Fibroblast of lung (primary cell): ENCODE results near the gene EXOC2.

Experiments
- EZH2 ChIP-seq: IDR thresholded peaks from 2 replicates; pipeline ENCODE4 v1.5.1; 2012; ENCODE audit warnings: low read length, control low read depth, mild to moderate bottlenecking; ENCODE audit errors: missing control alignments
- TF ChIP-seq, protein P1 (sequence below), 2 donors: IDR thresholded peaks in 1 of 2; conservative IDR thresholded peaks in 1 of 2; 1 replicate in 1 of 2; 2 replicates in 1 of 2; pipeline ENCODE4 v1.5.1; 2011 to 2012; ENCODE audit warnings: low read length in 2 of 2, control low read depth in 1 of 2, inconsistent platforms in 1 of 2, low read depth in 1 of 2, mild to moderate bottlenecking in 1 of 2

DNA sequence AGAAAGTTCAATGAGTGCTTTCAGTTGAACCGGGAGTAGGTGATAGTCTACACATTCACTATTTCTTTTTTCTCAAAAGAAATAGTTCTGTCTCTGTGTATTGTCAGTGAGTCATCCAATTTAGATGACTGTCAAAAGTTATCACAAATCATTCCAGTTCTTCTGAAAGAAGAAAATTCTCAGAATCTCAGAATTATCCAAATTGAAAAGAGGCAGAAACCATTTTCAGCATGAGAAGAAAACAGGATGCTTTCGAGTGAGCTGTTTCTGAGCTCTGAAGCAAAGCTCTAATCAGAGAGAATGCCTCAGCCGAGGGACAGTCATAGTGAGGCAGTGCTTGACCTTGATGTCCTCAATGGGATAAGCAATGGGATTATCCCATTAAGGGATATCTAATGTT, 134.0 kb downstream of the EXOC2 start:
- TF ChIP-seq, protein P1, sequence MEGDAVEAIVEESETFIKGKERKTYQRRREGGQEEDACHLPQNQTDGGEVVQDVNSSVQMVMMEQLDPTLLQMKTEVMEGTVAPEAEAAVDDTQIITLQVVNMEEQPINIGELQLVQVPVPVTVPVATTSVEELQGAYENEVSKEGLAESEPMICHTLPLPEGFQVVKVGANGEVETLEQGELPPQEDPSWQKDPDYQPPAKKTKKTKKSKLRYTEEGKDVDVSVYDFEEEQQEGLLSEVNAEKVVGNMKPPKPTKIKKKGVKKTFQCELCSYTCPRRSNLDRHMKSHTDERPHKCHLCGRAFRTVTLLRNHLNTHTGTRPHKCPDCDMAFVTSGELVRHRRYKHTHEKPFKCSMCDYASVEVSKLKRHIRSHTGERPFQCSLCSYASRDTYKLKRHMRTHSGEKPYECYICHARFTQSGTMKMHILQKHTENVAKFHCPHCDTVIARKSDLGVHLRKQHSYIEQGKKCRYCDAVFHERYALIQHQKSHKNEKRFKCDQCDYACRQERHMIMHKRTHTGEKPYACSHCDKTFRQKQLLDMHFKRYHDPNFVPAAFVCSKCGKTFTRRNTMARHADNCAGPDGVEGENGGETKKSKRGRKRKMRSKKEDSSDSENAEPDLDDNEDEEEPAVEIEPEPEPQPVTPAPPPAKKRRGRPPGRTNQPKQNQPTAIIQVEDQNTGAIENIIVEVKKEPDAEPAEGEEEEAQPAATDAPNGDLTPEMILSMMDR (conservative IDR thresholded peaks at IDR 0.05 in 1 of 2, IDR thresholded peaks at IDR 0.05 in 1 of 2; ENCODE audit: low read depth in 1 of 2, low read length in 2 of 2), result no peak
- no peak for TF ChIP-seq EZH2
